OCI-LY1 (cell line): ENCODE data around the gene RAB6A.

Experiments
- H2AFZ ChIP-seq: fragments of 200-600 bp; sonication (generic), shearing (Covaris generic); 2 replicates; pipeline ENCODE4 v1.6.0; 2014; ENCODE audit warnings: antibody characterized with exemption, mild to moderate bottlenecking, low read length
- H3F3A ChIP-seq: fragments of 200-600 bp; sonication (generic), shearing (Covaris generic); 2 replicates; pipeline ENCODE4 v1.6.0; 2014; ENCODE audit warnings: mild to moderate bottlenecking, antibody characterized with exemption, low read length, moderate library complexity; ENCODE audit not compliant: insufficient read depth
- H3K27ac ChIP-seq: fragments of 200-600 bp; sonication (generic); 2 replicates; pipeline ENCODE4 v1.5.1; 2014; ENCODE audit warnings: low read length, mixed run types, mild to moderate bottlenecking, low read depth; ENCODE audit not compliant: poor library complexity, severe bottlenecking
- H3K27me3 ChIP-seq: fragments of 200-600 bp; sonication (generic); 2 replicates; pipeline ENCODE4 v1.6.0; 2014; ENCODE audit warnings: antibody characterized with exemption, mild to moderate bottlenecking, low read length, moderate library complexity; ENCODE audit not compliant: insufficient read depth
- H3K36me3 ChIP-seq: fragments of 200-600 bp; sonication (generic); 2 replicates; pipeline ENCODE4 v1.6.1; 2014; ENCODE audit warnings: mild to moderate bottlenecking, antibody characterized with exemption, low read length, moderate library complexity, mixed read lengths; ENCODE audit not compliant: insufficient read depth
- H3K4me1 ChIP-seq: fragments of 200-600 bp; sonication (generic); 2 replicates; pipeline ENCODE4 v1.5.1; 2014; ENCODE audit warnings: mild to moderate bottlenecking, low read length, moderate library complexity; ENCODE audit not compliant: insufficient read depth, severe bottlenecking
- H3K4me2 ChIP-seq: fragments of 200-600 bp; sonication (generic), shearing (Covaris generic); 2 replicates; pipeline ENCODE4 v1.6.1; 2014; ENCODE audit warnings: low read length
- H3K4me3 ChIP-seq: fragments of 200-600 bp; sonication (generic); 2 replicates; pipeline ENCODE4 v1.5.1; 2014; ENCODE audit warnings: low read length, low read depth, mild to moderate bottlenecking, mixed read lengths; ENCODE audit not compliant: poor library complexity, severe bottlenecking
- H3K79me2 ChIP-seq: fragments of 200-600 bp; shearing (Covaris generic); 2 replicates; pipeline ENCODE4 v1.6.1; 2016; ENCODE audit warnings: mixed run types, low read length, mixed read lengths; ENCODE audit not compliant: insufficient read depth
- H3K9ac ChIP-seq: fragments of 200-600 bp; sonication (generic), shearing (Covaris generic); 2 replicates; pipeline ENCODE4 v1.6.1; 2014; ENCODE audit warnings: mild to moderate bottlenecking, low read length, mixed read lengths
- H3K9me2 ChIP-seq: fragments of 200-600 bp; sonication (generic), shearing (Covaris generic); 2 replicates; pipeline ENCODE4 v1.6.1; 2014; ENCODE audit warnings: low read depth, mild to moderate bottlenecking, low read length, mixed read lengths
- H3K9me3 ChIP-seq: fragments of 200-600 bp; shearing (Covaris generic); 2 replicates; pipeline ENCODE4 v1.6.1; 2014; ENCODE audit warnings: low read length, mixed read lengths
- H4K20me1 ChIP-seq: fragments of 200-600 bp; sonication (generic), shearing (Covaris generic); 2 replicates; pipeline ENCODE4 v1.6.0; 2016; ENCODE audit warnings: mild to moderate bottlenecking, low read length; ENCODE audit not compliant: insufficient read depth
- EZH2 ChIP-seq: fragments of 200-600 bp; sonication (generic), shearing (Covaris generic); IDR thresholded peaks from 2 replicates; pipeline ENCODE4 v1.8.0; 2017; ENCODE audit warnings: borderline replicate concordance, mixed run types, mild to moderate bottlenecking, antibody characterized with exemption, low read length, moderate library complexity, mixed read lengths
- TF ChIP-seq, protein P1 (sequence below): fragments of 200-600 bp; sonication (generic), shearing (Covaris generic); IDR thresholded peaks from 2 replicates; pipeline ENCODE4 v1.5.1; 2017; ENCODE audit warnings: mild to moderate bottlenecking, antibody characterized with exemption, low read length, moderate library complexity, mixed read lengths

RAB6A gene

DNA sequence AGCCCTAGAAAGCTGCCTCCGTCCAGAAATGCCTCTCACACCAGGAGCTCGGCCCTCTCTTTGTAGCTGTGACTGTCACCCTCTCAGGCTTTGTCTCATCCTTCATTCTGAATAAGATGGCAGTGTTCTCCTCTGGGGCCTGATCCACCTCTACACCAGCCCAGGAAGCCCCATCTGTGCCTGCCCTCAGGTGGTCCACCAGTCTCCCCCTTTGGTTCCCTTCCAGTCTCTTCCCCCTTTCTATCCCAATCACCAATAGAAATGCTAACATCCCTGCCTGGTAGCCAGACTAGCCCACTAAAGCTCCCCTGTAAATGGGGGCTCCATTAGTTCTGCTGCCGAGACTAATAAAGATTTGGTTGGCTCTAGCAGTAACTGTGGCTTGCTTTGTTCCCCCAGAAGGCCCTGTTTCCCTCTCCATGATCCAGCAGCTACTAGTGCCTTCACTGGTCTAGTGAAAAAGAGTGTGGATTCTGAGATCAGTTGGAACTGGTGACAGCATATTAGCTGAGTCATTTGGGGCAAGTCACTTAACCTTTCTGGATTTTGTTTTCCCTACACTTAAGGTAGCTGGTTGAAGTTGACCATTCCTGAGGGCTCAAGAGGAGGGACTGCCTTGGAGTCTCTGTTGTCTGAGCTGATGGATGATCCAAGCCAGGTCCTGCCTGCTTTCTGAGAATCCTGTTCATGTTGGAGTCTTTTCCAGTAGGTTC lies 98.3 kb downstream of the RAB6A start:
- H3K27ac ChIP-seq: no peak overlapping the region
- no peaks in the 10 kb centered on the region for H3K9me2 ChIP-seq
- H3K79me2 ChIP-seq: no peaks in the 10 kb centered on the region
- H2AFZ ChIP-seq: no peak overlapping the region
- H3F3A ChIP-seq: no peaks in the 10 kb centered on the region
- no peaks in the 10 kb centered on the region for H3K36me3 ChIP-seq
- no peaks in the 10 kb centered on the region for H4K20me1 ChIP-seq
- H3K4me2 ChIP-seq: no peak overlapping the region
- peaks cover 9% of the 10 kb centered on the region for H3K4me1 ChIP-seq
- no peaks in the 10 kb centered on the region for H3K9me3 ChIP-seq
- TF ChIP-seq, protein P1, sequence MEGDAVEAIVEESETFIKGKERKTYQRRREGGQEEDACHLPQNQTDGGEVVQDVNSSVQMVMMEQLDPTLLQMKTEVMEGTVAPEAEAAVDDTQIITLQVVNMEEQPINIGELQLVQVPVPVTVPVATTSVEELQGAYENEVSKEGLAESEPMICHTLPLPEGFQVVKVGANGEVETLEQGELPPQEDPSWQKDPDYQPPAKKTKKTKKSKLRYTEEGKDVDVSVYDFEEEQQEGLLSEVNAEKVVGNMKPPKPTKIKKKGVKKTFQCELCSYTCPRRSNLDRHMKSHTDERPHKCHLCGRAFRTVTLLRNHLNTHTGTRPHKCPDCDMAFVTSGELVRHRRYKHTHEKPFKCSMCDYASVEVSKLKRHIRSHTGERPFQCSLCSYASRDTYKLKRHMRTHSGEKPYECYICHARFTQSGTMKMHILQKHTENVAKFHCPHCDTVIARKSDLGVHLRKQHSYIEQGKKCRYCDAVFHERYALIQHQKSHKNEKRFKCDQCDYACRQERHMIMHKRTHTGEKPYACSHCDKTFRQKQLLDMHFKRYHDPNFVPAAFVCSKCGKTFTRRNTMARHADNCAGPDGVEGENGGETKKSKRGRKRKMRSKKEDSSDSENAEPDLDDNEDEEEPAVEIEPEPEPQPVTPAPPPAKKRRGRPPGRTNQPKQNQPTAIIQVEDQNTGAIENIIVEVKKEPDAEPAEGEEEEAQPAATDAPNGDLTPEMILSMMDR: no peak
- TF ChIP-seq EZH2: no peak
- H3K9ac ChIP-seq: no peak overlapping the region
- no peak overlapping the region for H3K4me3 ChIP-seq
- no peaks in the 10 kb centered on the region for H3K27me3 ChIP-seq

DNA sequence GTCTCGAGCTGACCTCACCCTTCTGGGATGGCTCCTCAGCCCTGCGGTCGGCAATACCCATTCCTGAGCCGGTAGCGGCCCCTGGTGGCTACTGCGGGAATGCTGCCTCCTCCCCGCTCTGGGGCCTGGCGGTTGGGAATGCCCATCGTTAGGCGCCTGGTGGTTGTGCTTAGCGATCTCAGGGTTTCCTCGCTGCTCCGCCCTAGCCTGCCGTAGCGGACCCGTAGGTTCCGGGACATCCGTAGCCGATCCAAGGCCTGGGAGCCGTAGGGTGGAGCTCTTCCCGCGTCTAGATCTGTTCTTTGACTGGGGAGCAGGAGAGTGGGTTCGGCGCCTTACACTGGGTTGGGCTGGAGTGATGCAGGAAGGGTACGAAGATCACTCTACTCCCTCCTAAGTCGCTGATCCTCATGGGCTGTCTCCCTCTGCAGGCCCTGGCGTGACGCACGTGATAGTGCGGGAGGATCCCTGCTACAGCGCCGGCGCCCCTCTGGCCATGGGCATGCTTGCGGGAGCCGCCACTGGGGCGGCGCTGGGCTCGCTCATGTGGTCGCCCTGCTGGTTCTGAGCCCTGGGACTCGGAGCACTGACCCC lies 99.7 kb downstream of the RAB6A start:
- Histone ChIP-seq H2AFZ (no peak overlapping the region), H3K27me3 (no peaks in the 10 kb centered on the region), H3K9me3 (no peaks in the 10 kb centered on the region), H3K4me1 (peaks cover 9% of the 10 kb centered on the region), H4K20me1 (no peaks in the 10 kb centered on the region), H3K4me2 (peak overlapping the region; percentile 80), H3K4me3 (peak overlapping the region; percentile 54), H3K27ac (no peak overlapping the region), H3K9me2 (no peaks in the 10 kb centered on the region), H3F3A (no peaks in the 10 kb centered on the region), H3K9ac (peak overlapping the region; percentile 47; the same call in 1 of the 2 replicates), H3K36me3 (no peaks in the 10 kb centered on the region), H3K79me2 (no peaks in the 10 kb centered on the region)
- TF ChIP-seq EZH2: no peak
- TF ChIP-seq, protein P1: peak; percentile 99

DNA sequence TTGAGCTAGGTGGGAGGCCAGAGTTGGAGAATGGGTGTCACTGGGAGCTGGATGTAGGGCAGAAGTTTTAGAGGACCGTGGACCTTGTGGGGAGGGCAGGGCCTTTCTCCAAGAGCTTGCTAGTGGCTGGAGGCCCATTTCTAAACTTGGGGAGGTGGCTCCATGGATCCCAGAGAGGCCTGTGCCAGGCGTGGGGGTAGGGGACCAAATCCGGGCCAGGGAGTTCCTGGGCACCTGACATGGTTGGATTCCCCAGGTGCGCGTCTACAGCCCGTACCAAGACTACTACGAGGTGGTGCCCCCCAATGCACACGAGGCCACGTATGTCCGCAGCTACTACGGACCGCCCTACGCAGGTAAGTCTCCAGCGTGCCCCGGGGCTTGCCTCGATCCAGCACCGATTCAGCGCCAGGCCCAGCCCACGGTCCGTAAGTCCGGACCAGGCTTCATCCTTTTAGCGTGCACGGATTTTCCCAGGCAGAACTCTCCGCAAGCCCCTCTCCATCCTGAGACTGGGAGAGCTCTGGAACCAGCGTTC lies 100.3 kb downstream of the RAB6A start:
- Histone ChIP-seq H3K27me3 (no peaks in the 10 kb centered on the region), H3F3A (no peaks in the 10 kb centered on the region), H3K9me3 (no peaks in the 10 kb centered on the region), H3K9me2 (no peaks in the 10 kb centered on the region), H3K36me3 (no peaks in the 10 kb centered on the region), H3K27ac (no peak overlapping the region), H3K9ac (peak overlapping the region; percentile 31; the same call in 1 of the 2 replicates), H3K4me3 (peak overlapping the region; percentile 54), H4K20me1 (no peaks in the 10 kb centered on the region), H3K4me1 (peaks cover 9% of the 10 kb centered on the region), H3K4me2 (peak overlapping the region; percentile 80), H3K79me2 (no peaks in the 10 kb centered on the region), H2AFZ (no peak overlapping the region)
- no peak for TF ChIP-seq EZH2
- TF ChIP-seq, protein P1: no peak
